GM18498 (cell line): ENCODE results near the gene PNPLA7.
"Not testable (repeated sequence)": the region's sequence is repeated elsewhere in the genome, so short reads cannot be mapped to it uniquely, and the experiment has no call there.

Experiments
- ATAC-seq: cut with Tn5 transposase; IDR thresholded peaks from one replicate; pipeline ENCODE4 v1.9.1; 2021; ENCODE audit warnings: mild to moderate bottlenecking, moderate library complexity; ENCODE audit not compliant: unreplicated experiment

PNPLA7 gene

GRCh38 chr9:137482094-137482781, 68.0 kb downstream of the PNPLA7 start:
- no peak for ATAC-seq

- ATAC-seq = no peak
Measured at GRCh38 chr9:137480686-137481683, 69.2 kb downstream of the PNPLA7 start.

GRCh38 chr9:137479892-137480685, 70.1 kb downstream of the PNPLA7 start:
- ATAC-seq = no peak

DNA sequence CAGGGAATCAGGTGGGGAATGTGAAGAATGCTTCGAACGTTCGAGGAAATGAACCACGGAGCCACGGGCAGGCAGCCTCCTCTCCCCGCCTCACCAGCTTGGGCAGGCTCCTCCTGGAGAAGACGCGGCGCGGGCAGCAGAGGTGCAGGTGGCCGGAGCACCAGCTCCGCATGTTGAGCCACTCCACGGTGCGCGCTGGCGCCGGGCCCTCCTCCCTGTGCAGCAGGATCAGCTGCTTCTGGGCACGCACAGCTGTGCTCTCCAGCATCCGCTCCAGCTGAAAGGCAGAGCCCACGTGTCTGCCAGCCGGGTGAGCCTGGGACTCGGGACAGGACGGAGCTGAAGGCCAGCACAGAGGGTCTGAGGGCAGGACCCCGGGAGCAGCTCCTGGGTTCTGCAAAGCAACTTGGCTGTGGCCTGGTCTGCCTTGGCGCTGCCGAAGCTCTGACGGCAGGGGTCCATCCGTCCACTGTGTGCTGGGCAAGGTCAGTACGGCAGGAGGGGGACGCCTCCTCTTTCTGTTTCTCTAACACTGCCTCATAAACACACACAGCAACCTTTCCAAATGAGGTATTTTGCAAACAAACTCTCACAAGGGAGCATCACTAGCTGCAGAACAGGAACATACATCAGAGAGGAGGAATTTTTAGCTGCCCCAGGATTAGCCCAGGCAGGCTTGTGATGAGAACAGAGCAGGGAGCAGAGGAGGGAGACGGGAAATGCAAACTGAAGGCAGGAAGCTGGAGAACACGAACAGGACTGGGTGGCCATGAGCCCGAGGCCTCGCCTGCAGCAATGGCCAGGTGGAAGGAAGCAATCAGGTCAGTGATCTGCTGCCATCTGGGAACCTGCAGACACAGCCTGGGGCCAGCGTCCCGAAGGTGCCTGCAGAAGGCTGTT, 71.0 kb downstream of the PNPLA7 start:
- ATAC-seq = no peak

GRCh38 chr9:137478613-137478961, 71.6 kb downstream of the PNPLA7 start:
- ATAC-seq = no peak

GRCh38 chr9:137477778-137478612, 72.2 kb downstream of the PNPLA7 start:
- ATAC-seq = no peak

DNA sequence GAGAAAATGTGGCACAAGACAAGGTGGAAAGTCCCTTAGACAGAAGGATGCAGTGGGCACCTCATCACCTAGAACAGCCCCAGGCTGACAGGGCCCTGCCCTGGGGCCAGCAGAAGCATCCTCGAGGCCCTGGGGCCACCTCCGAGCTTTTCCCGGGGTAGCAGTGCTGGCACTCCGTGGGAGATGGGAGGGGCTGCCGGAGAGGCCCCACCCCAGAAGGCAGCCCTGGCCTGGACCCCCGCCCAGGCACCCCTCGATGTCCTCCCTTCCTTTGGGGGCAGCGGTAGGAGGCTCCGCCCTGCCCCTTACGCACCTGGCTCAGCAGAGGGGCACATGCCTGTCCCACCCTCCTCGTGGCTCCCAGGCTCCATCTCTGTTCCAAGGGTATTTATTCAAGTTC, 73.3 kb downstream of the PNPLA7 start:
- ATAC-seq = no peak

GRCh38 chr9:137475666-137476065, 74.5 kb downstream of the PNPLA7 start:
- no peak for ATAC-seq

GRCh38 chr9:137474271-137474670, 75.9 kb downstream of the PNPLA7 start:
- ATAC-seq = no peak

DNA sequence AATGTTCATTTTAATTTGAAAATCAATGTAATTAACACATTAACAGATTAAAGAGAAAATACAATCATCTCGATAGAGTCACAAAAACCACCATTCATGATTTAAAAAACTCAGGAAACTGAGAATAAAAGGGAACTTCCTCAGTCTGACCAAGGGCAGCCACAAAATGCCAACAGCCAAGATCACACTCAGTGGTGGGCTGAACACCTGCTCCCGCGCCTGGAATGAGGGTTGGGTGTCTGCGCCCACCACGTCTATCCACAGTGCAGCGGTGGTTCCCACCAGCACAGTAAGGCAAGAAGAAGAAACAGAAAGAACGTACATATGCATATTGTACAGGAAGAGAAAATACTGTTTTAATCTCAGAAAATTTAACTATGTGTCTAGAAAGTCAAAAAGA, 79.4 kb downstream of the PNPLA7 start:
- no peak for ATAC-seq

DNA sequence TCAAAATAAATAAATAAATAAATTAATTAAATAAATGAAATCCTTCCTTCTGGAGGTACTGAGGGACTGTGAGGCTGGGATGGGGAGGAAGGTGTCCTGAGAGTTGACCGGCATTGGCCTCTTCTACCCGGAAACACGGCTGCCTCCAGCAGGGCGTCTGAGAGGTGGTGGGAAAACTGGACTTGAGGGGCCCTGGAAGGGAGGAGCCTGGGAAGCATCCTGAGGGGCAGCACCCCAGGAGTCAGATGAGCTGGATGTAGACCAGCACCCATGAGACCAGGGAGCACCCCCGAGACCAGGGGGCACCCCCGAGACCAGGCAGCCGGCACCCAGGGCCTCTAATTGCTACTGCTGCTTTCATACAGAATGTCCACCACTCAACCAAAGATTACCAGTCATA, 82.3 kb downstream of the PNPLA7 start:
- ATAC-seq = no peak

DNA sequence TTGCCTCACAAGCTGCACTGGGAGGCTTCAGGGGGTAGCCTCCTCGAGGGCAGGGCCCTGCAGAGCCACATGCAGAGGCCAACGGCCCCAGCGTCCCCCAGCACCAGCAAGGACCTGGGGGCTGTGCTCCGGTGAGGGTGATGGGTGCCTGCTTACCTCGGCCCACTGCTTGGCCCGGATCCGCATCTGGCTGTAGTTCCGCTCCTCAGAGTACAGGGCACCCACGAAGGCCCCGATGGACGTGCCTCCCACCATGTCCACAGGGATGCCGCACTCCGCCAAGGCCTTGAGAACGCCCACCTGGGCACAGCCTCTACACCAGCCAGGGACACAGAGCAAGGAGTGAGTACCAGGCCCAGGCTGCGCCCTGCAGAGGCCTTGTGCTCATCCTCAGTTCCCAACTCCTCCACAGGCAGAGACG, 83.0 kb downstream of the PNPLA7 start:
- no peak for ATAC-seq

DNA sequence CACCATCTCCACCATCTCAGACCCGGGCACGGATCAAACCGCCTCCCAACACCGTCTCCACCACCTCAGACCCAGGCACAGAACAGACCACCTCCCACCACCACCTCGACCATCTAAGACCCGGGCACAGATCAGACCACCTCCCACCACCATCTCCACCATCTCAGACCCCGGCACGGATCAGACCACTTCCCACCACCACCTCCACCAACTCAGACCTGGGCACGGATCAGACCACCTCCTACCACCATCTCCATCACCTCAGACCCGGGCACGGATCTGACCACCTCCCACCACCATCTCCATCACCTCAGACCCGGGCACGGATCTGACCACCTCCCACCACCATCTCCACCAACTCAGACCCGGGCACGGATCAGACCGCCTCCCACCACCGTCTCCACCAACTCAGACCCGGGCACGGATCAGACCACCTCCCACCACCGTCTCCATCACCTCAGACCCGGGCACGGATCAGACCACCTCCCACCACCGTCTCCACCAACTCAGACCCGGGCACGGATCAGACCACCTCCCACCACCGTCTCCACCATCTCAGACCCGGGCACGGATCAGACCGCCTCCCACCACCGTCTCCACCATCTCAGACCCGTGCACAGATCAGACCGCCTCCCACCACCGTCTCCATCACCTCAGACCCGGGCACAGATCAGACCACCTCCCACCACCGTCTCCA, 83.7 kb downstream of the PNPLA7 start:
- not testable (repeated sequence) for ATAC-seq

DNA sequence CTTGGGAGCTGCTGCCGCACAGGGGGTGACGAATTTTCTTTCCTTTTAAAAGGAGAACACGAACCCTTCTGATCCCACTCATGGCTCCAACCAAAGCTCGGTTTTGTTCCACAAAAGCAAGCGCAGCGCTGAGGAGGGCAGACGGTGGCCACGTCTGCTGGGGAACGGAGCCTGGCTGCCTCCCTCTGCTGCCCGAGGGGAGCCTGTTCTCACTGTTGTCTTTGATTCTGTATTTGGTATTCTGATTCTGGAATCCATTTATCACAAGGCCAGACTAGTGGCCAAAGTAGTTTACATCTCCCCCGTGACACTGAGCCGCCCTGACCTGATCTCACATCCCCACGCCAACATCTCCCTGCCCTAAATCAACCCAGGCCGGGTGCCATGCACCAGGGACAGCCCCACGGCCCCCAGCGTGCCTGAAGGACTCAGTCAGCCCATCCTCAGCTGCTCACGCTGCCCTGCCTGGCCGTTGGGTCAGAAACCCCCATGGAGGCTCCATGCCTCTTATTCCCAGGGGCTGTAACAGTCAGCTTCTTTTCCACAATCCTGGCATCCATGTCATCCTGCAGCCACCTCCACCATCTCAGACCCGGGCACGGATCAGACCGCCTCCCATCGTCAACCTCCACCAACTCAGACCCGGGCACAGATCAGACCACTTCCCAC, 84.3 kb downstream of the PNPLA7 start:
- no peak for ATAC-seq

DNA sequence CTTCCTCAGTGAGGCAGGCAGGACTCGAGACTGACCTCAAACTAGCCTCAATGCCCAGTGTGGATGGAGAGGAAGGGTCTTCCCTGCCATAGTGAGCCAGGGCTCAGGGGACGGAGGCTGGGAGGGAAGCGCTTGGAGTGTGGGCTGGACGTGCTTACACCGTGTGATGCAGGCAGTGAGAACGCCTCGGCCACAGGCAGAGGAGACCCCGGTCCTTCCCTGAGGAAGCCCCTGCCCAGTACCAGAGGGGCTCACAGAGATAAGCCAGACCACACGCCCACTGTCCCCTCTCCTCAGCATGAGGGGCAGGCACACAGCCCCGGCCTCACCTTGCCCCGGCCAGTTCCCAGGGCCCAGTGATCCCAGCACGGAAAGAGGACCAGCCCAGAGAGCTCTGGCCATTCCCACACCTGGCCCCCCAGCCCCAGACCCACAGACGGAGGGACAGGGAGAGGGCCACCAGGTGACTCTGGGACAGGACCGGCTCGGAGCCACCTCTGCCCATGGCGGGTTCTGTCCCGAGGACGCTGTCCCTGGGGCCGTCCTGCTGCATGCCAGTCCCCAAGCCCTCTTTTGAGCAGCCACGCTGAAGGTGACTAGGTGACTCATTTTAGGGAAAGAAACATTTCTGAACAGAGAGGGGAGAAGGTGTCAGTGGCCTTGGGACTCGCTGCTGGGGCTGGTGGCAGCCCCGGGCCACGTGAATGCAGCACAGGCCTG, 85.0 kb downstream of the PNPLA7 start:
- ATAC-seq = no peak

GRCh38 chr9:137464291-137464999, 85.8 kb downstream of the PNPLA7 start:
- ATAC-seq = no peak

- ATAC-seq = no peak
Measured at GRCh38 chr9:137463931-137464290, 86.3 kb downstream of the PNPLA7 start.
